HG03066 (cell line): ENCODE measurements around the gene EZH1.
A peak's percentile ranks its signal among the peaks of the same experiment; 100 is the strongest.
"Not testable (repeated sequence)": the region's sequence is repeated elsewhere in the genome, so short reads cannot be mapped to it uniquely, and the experiment has no call there.

Experiments used
- ATAC-seq: cut with Tn5 transposase; IDR thresholded peaks from one replicate; pipeline ENCODE4 v1.9.1; 2021; ENCODE audit warnings: low read depth; ENCODE audit not compliant: unreplicated experiment

Gene EZH1

DNA sequence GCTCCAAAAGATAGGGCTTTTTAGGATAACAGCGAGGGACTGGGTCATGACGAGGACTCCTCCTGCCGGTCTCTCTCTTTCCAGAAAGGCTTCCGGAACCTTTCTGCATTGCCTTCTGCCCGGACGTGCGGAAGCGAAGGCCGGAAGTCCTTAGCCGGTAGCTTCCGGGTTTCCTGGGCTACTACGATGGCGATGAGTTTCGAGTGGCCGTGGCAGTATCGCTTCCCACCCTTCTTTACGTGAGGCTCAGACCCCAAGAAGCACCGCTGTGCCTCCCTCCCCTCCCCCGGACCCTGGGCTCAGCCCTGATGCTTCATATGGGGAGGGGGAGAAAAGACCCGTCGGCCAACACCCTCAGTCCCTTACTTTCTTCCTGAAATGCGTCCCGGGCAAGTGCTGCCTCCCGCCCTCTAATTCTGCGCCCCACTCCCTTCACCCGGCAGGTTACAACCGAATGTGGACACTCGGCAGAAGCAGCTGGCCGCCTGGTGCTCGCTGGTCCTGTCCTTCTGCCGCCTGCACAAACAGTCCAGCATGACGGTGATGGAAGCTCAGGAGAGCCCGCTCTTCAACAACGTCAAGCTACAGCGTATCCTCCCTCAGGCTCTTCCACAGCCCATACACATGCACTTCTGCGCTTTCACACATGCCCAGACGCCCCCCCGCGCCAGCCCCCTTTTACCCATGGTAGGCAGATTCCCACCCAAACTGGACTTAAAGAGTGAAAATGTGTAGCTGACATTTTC is 28.6 kb upstream of the EZH1 start, which contains the start of gene VPS25:
TSS of gene VPS25 (plus strand) at position 160 of the 746 bp plus-strand sequence. CDS start at position 187, 27 bp downstream.
- peak; percentile 68 for ATAC-seq

DNA sequence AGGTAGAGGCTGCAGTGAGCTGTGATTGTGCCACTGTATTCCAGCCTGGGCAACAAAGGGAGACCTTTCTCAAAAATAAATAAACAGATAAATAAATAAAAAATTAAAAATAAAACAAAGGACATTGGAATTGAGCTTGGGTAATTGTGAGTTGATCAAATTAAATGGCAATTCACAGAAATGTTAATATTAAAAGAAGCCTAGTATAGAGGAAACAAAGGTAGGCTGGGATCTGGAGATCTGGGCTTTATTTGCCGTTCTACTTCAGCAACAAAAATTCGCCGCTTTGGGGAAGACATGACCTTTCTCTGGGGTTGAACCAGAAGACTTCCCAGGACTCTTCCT is 28.1 kb upstream of the EZH1 start:
- ATAC-seq, result no peak

DNA sequence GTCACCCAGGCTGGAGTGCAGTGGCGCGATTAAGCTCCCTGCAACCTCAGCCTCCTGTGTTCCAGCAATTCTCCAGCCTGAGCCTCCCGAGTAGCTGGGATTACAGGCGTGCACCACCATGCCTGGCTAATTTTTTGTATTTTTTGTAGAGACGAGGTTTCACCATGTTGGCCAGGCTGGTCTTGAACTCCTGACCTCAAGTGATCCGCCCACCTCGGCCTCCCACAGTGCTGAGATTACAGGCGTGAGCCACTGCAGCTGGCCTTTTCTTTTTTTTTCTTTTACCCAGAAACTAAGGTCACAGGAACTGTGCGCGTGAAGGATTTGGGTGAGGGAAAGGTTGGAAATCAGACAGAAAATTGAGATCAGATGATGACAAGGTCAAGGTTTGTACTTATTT is 25.1 kb upstream of the EZH1 start:
- ATAC-seq, result not testable (repeated sequence)

DNA sequence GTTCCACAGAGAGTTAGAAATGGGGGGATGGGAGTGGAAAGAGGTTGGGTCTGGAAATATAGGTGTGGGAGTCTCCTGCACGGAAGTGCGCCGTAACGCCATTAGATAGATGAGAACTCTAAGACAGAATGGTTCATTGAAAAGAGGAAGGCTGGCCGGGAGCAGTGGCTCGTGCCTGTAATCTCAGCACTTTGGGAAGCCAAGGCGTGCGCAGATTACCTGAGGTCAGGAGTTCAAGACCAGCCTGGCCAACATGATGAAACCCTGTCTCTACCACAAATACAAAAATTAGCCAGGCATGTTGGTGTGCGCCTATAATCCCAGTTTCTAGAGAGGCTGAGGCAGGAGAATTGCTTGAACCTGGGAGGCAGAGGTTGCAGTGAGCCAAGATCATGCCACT is 23.2 kb upstream of the EZH1 start:
- not testable (repeated sequence) for ATAC-seq

DNA sequence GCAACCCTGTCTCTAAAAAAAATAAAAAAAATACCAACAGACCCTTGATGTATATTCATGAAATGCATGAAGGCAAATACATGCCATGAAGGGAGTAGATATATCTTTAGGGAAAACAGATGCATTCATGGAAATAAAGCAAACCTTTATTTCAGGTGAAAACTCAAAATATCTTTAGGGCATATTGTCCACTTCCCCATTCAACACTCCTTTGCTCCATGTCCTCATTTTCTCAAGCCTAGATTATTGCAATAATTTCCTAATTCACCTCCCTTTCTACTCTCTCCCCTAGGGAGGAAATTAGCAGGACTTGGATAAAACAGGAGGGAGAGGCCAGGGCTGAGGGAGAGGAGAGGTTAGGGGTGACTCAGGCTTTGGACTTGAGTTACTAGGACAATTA is 22.7 kb upstream of the EZH1 start:
- ATAC-seq, result no peak

DNA sequence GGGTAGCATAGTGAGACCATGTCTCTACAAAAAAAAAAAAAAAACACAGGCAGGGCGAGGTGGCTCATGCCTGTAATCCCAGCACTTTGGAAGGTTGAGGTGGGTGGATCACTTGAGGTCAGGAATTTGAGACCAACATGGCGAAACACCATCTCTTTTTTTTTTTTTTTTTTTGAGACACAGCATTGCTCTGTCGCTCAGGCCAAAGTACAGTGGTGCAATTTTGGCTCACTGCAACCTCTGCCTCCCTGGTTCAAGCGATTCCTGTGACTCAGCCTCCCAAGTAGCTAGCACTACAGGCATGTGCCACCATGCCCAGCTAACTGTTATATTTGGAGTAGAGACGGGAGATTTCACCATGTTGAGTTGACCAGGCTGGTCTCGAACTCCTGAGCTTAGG is 21.3 kb upstream of the EZH1 start:
- ATAC-seq, result no peak

DNA sequence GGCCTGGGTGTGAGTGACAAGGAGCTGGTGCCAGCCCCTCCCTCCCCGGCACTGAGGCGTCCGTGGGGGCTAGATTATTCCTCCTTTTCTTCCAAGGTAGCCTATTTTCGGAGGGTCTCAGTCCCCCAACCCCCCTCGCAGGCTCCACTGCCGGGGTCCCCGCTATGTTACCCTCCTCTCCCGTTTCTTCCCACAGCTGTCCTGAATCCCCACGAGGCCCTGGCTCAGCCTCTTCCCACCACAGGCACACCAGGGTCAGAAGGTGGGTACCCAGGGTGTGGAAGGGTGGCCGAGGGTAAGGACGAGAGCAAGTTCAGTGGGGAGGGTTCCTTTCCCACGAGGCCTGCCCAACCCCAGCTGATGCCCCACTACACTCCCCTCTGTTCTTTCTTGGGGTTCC is 16.8 kb upstream of the EZH1 start:
- no peak for ATAC-seq

DNA sequence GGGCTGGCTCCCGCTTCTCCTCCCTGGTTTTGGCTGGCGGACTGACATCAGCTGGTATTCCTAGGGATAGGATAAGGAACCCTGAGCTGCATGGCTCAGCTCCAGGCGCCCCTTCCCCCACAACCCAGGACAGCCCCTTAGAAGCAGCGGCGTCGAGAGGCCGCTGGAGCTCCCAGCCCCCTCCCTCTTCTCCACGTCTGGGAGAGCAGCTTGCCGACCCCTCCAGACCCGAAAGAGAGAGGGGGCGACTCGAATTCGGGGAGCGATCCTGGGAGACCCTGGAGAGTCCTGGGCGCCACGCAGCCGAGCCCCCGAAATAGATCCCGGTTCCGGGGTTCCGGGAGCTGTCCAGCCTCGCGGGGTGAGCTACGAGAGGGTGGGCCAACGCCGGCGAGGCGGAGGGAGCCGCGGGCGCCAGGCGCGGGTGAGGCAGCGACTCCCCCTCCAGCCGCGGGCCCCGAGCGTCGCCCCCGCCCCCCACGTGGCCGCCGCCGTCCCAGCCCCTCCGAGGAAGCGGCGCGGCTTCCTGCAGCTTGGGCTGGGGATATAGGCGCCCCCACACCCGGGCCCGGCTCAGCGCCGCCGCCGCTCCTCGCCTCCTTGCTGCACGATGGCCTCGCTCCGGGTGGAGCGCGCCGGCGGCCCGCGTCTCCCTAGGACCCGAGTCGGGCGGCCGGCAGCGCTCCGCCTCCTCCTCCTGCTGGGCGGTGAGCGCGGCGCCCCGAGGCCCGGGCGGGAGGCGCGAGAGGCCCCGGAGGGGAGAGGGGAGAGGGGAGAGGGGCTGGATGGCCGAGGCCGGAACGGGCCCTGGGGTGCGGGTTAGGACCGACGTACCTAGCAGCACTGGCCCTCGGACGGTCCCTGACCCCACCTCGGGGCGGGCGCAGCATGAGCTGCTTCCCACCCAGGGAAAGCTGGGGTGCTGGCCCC is 16.1 kb upstream of the EZH1 start, which contains the start of gene RAMP2:
TSS of gene RAMP2 (plus strand) at position 576 of the 930 bp plus-strand sequence. CDS start at position 611, 35 bp downstream.
- no peak for ATAC-seq

DNA sequence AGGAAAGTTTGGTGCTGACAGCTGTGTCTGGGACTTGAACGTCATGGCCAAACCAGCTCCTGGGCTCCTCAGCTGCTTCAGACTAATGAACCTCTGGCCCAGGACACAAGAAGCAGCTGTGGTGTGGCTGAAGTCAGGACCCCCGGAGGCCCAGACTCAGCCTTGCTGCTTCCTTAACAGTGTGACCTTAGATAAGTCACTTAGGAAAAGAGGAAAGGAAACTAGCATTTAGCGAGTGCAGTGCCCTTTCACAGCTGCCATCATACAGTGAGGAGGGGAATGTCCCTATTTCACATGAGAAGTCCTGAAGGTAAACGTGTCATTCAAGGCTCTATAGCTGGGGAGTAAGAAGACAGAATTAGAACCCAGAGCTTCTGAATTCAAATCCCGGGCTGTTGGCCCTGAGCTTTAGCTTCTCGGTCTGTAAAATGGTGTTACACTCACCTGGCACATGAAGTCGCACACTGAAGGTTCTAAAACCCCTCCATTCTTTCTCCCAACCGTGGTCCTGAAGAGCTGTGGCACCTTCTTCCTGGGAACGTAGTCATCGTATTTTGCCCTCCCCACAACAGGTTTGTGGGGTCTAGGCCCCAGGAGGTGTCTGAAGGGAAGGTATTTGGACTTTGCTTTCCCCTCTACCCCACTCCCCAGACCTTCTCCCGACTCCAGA is 15.3 kb upstream of the EZH1 start:
- ATAC-seq, result no peak

DNA sequence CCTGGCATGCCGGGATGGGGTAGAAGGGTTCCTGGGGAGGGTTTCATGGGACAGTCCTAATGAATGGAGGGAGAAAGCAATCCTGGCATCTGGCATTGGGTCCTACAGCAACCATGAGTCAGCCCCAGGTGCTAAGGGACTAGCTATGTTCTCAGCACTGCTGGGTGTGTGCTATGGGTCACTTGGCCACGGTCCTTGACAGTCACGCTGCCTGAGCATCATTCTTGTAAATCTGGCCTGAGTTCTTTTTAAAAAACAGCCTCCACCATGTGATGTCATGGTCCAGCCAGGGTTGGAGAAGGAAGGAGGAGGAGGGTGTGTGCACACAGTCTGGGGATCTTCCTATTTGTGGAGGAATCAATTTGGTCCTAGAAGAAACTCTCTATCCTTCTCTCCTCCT is 9.9 kb upstream of the EZH1 start:
- no peak for ATAC-seq

DNA sequence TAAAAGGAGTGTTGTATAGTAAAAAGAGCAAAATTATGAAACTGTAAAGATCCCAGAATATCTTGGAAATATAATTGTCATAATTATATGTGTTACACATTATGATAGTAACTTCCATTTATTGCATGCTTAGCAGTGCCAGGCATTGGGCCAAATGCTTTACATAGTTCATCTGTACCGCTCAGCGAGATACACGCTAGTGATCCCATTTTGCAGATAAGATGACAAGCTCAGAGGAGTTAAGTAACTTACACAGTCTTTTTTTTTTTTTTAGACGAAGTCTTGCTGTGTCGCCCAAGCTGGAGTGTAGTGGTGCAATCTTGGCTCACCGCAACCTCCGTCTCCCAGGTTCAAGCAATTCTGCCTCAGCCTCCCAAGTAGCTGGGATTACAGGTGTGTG is 6.8 kb upstream of the EZH1 start:
- ATAC-seq, result no peak

DNA sequence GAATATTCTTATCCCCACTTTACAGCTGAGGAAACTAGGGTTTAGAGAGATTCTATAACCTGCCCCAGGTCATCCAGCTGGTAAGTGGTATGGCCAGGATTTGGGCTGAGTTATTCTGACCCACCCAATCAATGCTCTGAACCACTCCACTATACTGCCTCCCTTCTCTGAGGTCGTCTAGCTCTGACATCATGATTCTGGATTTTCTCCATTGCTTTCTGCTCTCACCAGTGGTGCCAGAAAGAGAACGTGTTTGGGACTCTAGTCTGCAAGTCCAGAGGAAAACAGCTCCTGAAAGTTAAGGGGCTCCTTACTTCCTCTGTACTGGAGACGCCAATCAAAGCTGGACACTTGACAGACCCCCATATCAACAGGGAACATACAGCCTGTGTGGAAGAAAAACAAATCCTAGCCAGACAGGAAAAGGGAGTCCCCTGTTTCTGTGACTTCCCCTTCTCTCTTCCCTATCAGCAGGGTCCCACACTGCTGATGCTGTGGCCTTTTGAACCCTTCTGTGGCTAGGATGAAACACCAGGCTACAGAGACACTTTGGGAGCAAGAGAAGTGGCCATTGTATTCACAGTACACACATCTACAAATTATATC is 6.0 kb upstream of the EZH1 start:
- ATAC-seq, result no peak

DNA sequence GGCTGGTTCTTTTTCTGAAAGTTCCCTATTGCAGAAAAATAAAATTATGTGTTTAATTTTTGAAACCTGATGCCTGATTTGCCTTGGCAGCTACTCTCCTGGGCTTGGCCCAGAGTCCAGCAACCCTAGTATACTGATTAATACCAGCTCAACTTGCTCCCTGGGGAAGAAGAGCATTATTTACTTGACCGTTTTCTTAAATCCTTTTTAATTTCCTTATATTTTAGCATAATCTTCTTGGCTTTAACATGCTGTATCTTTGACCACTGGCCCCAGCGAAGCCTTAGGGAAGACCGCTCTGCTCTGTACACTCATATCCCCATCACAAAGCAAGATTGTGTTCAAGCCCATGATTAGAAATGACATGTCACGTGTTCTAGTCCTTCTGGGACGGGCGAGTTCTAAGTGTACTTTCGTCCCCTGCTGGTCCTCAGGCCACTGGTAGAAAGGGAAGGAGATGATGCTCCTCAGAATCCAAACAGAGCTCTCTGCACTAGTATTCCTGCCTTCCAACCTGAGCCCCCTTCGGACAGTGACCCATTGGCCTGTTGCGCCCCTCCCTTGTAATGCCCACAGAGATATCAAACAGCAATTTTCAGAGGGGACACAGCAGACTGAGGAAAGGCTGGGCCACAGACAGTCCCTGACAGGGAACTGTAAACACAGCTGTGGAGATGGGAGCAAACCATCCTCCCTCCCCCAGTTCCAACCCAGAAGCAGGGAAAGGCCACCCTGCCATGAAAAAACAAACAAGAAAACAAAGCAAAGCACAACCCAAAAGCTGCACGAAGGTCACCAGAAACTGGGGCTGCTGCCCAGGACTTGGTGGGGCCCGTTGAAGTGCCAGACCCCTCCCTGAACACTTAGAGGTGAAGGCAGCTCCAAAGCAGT is 4.3 kb upstream of the EZH1 start:
- ATAC-seq, result no peak

DNA sequence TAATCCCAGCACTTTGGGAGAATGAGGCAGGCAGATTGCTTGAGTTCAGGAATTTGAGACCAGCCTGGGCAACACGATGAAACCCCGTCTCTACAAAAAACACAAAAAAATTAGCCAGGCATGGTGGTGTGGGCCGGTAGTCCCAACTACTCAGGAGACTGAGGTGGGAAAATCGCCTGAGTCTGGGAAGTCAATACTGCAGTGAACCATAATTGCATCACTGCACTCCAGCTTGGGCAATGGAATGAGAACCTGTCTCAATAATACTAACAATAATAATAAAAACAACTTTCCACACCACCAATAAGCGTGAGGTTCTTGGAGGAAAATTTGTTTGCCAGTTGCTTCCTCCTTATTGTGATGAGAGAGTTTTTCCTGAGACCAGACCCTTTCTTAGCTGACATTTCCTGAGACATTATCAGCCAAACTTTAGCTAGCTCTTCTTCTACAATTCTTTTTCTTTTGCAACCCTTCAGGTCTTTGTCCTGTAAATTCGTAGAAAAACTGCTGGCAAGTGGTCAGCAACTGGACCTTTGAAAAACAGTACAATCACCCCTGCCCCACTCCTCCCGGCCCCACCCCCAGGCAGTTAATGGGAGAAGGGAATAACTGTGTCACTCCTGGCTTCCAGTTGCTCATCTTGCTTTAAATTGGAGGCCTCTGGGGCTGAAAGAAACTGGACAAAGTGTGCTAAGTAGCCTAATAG is 3.5 kb upstream of the EZH1 start:
- no peak for ATAC-seq

DNA sequence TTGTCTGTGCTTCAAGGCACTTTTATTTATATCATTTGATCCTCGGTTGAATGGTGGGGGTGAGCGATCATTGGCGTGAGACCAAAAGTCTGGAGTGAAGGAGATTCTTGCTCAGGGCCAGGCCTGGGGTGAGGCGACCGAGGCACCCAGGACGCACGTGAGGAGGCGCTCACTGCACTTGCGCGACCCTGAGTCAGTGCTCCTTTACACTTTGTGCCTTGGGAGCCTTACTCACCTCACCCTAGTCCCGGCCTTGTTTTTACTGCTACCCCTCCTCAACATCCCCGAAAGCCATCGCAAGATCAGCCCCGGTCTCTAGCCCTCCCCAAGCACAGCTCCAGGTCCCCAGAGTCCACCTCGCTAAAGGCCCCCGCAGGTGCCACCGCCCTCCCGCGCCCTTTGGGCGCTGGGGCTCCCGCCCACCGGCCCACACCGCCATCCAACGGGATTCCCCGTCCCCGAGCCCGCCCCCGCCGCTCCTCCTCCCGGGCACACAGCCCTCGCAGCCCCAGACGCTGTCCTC is 496 bp downstream of the EZH1 start:
- ATAC-seq, result peak; percentile 47

DNA sequence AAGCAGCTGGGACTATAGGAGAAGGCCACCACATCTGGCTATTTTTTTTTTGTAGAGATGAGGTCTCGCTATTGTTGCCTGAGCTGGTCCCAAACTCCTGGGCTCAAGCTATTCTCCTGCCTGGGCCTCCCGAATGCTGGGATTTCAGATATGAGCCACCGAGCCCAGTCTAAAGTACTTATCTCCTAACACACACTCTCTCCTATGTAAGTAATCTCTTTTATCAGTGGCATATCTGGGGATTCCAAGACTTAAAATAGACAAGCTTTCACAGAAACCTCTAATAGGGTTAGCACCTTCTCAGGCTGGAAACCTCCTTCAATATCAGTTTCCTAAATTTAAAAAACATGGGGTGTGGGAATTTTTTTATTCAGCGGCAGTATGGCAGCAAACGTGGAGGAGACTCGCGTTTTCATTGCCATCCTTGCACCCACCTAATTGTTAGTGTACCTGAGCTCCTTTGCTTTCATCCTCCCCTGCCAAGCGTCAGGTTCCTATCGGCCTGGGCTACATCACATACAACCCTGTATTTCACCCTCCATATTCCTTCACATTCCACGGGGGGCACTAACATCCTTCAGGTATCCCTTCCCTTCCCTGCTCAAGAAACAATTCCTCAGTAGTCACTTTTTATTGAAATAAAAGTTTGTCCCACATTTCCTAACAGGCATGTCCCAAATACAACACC is 1.1 kb downstream of the EZH1 start:
- no peak for ATAC-seq

DNA sequence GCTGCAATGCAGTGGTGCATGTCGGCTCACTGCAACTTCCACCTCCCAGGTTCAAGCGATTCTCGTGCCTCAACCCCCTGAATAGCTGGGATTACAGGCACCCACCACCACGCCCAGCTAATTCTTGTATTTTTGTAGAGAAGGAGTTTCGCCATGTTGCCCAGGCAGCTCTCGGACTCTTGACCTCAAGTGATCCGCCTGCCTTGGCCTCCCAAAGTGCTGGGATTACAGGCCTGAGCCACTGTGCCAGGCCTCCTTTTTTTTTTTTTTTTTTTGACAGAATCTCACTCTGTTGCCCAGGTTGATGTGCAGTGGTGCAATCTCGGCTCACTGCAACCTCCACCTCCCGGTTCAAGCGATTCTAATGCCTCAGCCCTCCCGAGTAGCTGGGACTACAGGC is 1.9 kb downstream of the EZH1 start:
- ATAC-seq, result not testable (repeated sequence)

DNA sequence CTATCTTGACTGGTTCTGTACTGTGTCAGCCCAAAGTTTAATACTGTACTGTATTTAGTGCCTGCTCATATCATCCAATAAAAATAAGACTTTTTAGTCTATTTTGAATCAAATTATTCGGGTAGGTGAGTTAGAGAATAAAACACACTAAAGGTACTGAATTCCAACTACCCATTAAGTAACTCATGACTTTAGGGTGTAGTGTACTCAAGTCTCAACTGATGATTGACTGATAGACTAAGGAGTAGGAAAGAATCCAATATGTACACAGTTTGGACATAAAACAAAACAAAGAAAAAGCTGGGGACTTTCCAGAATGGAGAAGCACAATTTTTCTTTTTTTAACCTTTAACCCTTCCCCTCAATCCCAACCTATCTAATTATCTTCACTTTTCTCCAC is 4.1 kb downstream of the EZH1 start:
- no peak for ATAC-seq
